GM12864 (cell line): ENCODE measurements around the gene CRIP2.

Source experiments
- DNase-seq: peaks from one replicate; pipeline ENCODE4 v3.0.0-alpha.2; 2011; ENCODE audit warnings: low read depth
- H3K4me3 ChIP-seq: 2 replicates; pipeline ENCODE4 v1.5.1; 2011; ENCODE audit warnings: mild to moderate bottlenecking, low read depth, low read length, control low read depth
- TF ChIP-seq, protein P1 (sequence below): IDR thresholded peaks from 2 replicates; pipeline ENCODE4 v1.5.1; 2011; ENCODE audit warnings: low read depth, mild to moderate bottlenecking, moderate library complexity, low read length, control low read depth, inconsistent platforms; ENCODE audit errors: missing control alignments

Gene CRIP2

DNA sequence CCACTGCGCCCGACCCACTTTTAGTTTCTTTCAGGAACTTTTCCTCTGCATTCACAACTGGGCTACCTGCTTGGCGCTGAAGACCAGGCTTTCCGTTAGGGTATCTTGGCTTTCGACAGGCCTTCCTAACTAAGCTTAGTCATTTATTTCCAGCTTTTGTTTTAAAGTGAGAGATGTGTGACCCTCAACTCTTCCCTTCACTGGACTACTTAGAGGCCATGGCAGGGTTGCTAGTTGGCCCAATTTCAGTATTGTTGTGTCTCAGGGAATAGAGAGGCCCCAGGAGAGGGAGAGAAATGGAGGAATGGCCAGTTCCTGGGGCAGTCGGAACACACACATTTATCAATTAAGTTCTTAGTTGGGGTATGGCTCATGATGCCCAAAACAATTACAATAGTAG lies 44.6 kb upstream of the CRIP2 start:
- DNase-seq, result no peak
- TF ChIP-seq, protein P1, sequence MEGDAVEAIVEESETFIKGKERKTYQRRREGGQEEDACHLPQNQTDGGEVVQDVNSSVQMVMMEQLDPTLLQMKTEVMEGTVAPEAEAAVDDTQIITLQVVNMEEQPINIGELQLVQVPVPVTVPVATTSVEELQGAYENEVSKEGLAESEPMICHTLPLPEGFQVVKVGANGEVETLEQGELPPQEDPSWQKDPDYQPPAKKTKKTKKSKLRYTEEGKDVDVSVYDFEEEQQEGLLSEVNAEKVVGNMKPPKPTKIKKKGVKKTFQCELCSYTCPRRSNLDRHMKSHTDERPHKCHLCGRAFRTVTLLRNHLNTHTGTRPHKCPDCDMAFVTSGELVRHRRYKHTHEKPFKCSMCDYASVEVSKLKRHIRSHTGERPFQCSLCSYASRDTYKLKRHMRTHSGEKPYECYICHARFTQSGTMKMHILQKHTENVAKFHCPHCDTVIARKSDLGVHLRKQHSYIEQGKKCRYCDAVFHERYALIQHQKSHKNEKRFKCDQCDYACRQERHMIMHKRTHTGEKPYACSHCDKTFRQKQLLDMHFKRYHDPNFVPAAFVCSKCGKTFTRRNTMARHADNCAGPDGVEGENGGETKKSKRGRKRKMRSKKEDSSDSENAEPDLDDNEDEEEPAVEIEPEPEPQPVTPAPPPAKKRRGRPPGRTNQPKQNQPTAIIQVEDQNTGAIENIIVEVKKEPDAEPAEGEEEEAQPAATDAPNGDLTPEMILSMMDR, result no peak
- no peak overlapping the region for H3K4me3 ChIP-seq

DNA sequence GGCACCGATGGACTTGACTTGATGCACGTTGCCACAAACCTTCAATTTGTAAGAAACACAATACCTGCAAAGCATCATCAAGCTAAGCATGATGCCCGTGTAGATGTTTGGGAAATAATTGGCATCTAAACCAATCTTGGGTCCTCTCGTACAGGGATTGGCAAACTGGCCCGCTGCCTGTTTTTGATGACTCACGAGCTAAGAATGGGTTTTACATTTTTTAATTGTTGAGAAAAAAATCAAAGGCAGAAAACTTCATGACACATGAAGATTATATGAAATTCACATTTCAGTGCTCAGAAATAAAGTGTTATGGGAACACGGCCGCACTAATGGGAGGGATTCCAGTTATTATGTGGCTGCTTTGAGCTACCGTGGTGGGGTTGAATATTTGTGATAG lies 44.1 kb upstream of the CRIP2 start:
- no peak for DNase-seq
- no peak overlapping the region for H3K4me3 ChIP-seq
- TF ChIP-seq, protein P1, result no peak

GRCh38 chr14:105431256-105431655 lies 43.4 kb upstream of the CRIP2 start:
- no peak for DNase-seq
- TF ChIP-seq, protein P1, result no peak
- H3K4me3 ChIP-seq, result no peak overlapping the region

DNA sequence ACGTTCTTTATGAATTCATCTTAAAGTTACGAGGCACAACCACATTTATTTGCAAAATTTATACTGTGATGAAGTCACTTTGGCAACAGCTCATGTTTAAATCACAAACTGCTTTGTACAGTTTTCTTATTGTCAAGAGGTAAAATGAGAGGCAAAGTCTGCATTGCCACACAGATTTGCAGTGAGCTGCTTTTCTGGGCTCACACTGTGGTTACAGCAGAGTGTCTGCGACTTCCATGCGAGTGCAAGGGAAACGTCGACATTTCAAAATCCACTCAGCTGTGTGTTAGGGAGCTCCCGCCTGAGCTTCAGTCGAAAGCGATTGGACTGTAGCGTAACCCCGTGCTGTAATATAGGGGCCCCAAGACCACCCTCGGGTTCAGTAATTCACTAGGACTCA lies 42.0 kb upstream of the CRIP2 start:
- TF ChIP-seq, protein P1, result no peak
- H3K4me3 ChIP-seq, result no peak overlapping the region
- DNase-seq, result no peak

- DNase-seq, result no peak
- no peak overlapping the region for H3K4me3 ChIP-seq
- TF ChIP-seq, protein P1, result no peak
These were observed 41.4 kb upstream of the CRIP2 start for GRCh38 chr14:105433161-105433605.

- TF ChIP-seq, protein P1, result no peak
- no peak for DNase-seq
- H3K4me3 ChIP-seq, result no peak overlapping the region
These were observed 38.2 kb upstream of the CRIP2 start for GRCh38 chr14:105436402-105436801.

DNA sequence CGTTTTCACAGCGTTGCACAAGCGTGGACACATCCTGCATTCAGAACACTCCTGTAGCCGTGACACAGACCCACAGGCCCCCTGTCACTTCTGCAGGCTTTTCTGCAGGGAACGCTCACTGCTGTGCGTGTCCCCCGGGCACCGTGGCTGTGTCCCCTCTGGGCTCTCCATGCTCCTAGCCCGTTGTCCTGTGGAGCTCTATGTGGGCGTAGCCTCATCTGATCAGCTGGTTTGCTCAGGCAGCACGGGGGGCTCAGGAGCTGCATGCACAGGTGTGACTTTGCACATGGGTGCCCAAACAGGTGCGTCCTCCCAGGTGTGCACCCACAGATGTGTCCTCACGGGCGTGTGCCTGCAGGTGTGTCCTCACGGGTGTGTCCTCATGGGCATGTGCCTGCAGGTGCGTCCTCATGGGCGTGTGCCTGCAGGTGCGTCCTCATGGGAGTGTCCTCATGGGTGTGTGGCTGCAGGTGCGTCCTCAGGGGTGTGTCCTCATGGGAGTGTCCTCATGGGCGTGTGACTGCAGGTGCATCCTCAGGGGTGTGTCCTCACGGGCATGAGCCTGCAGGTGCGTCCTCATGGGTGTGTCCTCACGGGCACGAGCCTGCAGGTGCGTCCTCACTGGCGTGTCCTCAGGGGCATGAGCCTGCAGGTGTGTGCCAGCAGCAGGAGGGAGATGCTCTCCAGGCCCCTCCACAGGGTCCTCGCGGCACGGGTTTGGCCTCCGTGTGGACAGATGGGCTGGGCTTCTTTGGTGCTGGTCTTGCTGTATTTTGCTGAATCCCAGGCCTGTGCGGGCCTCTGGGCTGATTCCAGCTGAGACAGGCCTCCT lies 37.5 kb upstream of the CRIP2 start:
- no peak overlapping the region for H3K4me3 ChIP-seq
- TF ChIP-seq, protein P1, result no peak
- DNase-seq, result no peak
